GM12801 (cell line): ENCODE data around the gene CYYR1.

Source experiments
- CTCF ChIP-seq: IDR thresholded peaks from one replicate; pipeline ENCODE4 v1.5.1; 2011; ENCODE audit warnings: control low read depth; ENCODE audit not compliant: insufficient read length; ENCODE audit errors: extremely low read depth

The CYYR1 gene

GRCh38 chr21:26565546-26565945 lies 7.5 kb downstream of the CYYR1 start:
- TF ChIP-seq CTCF: no peak

- TF ChIP-seq CTCF: no peak
These were observed 8.0 kb downstream of the CYYR1 start for GRCh38 chr21:26565111-26565510.

GRCh38 chr21:26563856-26564503 lies 9.1 kb downstream of the CYYR1 start:
- TF ChIP-seq CTCF: no peak

- TF ChIP-seq CTCF: no peak
These were observed 12.5 kb downstream of the CYYR1 start for GRCh38 chr21:26560612-26561011.

- no peak for TF ChIP-seq CTCF
These were observed 14.0 kb downstream of the CYYR1 start for GRCh38 chr21:26559099-26559498.

GRCh38 chr21:26557106-26557505 lies 16.0 kb downstream of the CYYR1 start:
- TF ChIP-seq CTCF: no peak

GRCh38 chr21:26555540-26556146 lies 17.4 kb downstream of the CYYR1 start:
- no peak for TF ChIP-seq CTCF

GRCh38 chr21:26554365-26554764 lies 18.7 kb downstream of the CYYR1 start:
- no peak for TF ChIP-seq CTCF
